Heart right ventricle (tissue), 16 donors: ENCODE results near the gene SRPK3. TPM values are rescaled to one million over a fixed set of nuclear protein-coding genes. Genes with fewer than 3 reads are reported as not detected.

Experiments
- ATAC-seq, 8 donors: fragments of 200-7000 bp; cut with Tn5 transposase; one replicate each; pipeline ENCODE4 v1.9.1; 2020; ENCODE audit warnings: mild to moderate bottlenecking in 8 of 8, moderate library complexity in 8 of 8, moderate number of reproducible peaks in 1 of 8
- DNase-seq, 2 donors: peaks; one replicate each; pipeline ENCODE4 v3.0.0-alpha.2; 2020
- H3K27ac ChIP-seq, 10 donors: fragments of 200-600 bp; sonication (generic) in 2 of 10; one replicate each; pipeline versions ENCODE4 v1.5.0 to v1.8.0; 2020 to 2022; ENCODE audit warnings: mild to moderate bottlenecking in 3 of 10
- H3K27me3 ChIP-seq, 7 donors: fragments of 200-600 bp; one replicate each; pipeline ENCODE4 v1.8.0; 2021 to 2022; ENCODE audit warnings: mild to moderate bottlenecking in 2 of 7
- H3K36me3 ChIP-seq, 9 donors: fragments of 200-600 bp; sonication (generic) in 1 of 9; one replicate each; pipeline versions ENCODE4 v1.5.0 to v1.8.0; 2020 to 2022; ENCODE audit warnings: mild to moderate bottlenecking in 2 of 9
- H3K4me1 ChIP-seq, 9 donors: fragments of 200-600 bp; sonication (generic) in 1 of 9; one replicate each; pipeline versions ENCODE4 v1.5.0 to v1.8.0; 2020 to 2022; ENCODE audit warnings: mild to moderate bottlenecking in 4 of 9
- H3K4me3 ChIP-seq, 10 donors: fragments of 200-600 bp; sonication (generic) in 2 of 10; one replicate each; pipeline versions ENCODE4 v1.5.0 to v1.8.0; 2020 to 2022; ENCODE audit warnings: mild to moderate bottlenecking in 7 of 10, moderate library complexity in 2 of 10
- H3K9me3 ChIP-seq, 11 donors: fragments of 200-600 bp in 10 of 11; sonication (generic) in 2 of 11; one replicate each; pipeline versions ENCODE4 v1.5.0 to v1.8.0; 2013 to 2022; ENCODE audit warnings: mild to moderate bottlenecking in 2 of 11, control low read depth in 1 of 11, moderate library complexity in 1 of 11
- CTCF ChIP-seq, 9 donors: fragments of 200-600 bp; sonication (generic) in 2 of 9; IDR thresholded peaks; one replicate each; pipeline versions ENCODE4 v1.5.0 to v1.8.0; 2021 to 2022; ENCODE audit warnings: antibody characterized with exemption in 9 of 9, mild to moderate bottlenecking in 5 of 9, moderate library complexity in 1 of 9
- WGBS, 2 donors: extraction: QIAGEN DNeasy Blood & Tissue Kit; methylation state at CpG; one replicate each; pipeline ENCODE4 v1.1.7; 2013; ENCODE audit warnings: inconsistent platforms in 1 of 2; 5-methylcytosine and 5-hydroxymethylcytosine counted together
- intact Hi-C, 10 donors: fragments of 100-400 bp; cut with DNase I; formaldehyde crosslinking; loops; one replicate each; pipeline versions ENCODE4 v1.11.1 to v1.14.2; 2022
- polyA plus RNA-seq, 2 donors: library from polyadenylated mRNA; stranded (reverse); fragments of 200-250 nt; gene quantifications; one replicate each; pipeline ENCODE4 v1.2.3, GENCODE V29; 2013
- total RNA-seq, 10 donors: library from RNA; stranded (reverse); fragmentation: NEBNext Ultra II Directional in 3 of 10; extraction: Animal tissue kit (Norgen Biotek cat#: 25700) in 3 of 10; gene quantifications; one replicate each; pipeline versions ENCODE4 v1.2.1 to v1.2.4, GENCODE V29; 2021 to 2023
- donor health status: Arrhythmogenic right ventricular cardiomyopathy.
- donor health status: ischemic (EF 13 %, LVEDD 7.1; RV severe dilation, severe dysfunction).
- donor health status: healthy with polysubstance abuse.
- donor health status: DM: no; HTN: yes; CAD: no.
- donor health status: DM: no; HTN: no; CAD: no.
- donor health status: ischemic (EF 25% LVEDD 6.9; RV normal size, moderate dysfunction).
- donor health status: ischemic (EF 25% LVEDD 5.7; RV mildly dilated, moderate dysfunction).
- donor health status: healthy.
- donor health status: DM: yes; HTN: yes; CAD: no.
- donor health status: Ischemic cardiomyopathy.
- donor health status: ischemic (EF 35%, LVEDD 5.7; RV mildly dilated, moderate dysfunction).
- donor health status: nonischemic (EF 11% LVEDD 7.7; RV severe dilation, severe dysfunction).
- donor health status: DM: yes; HTN: yes; CAD: no.
- donor health status: PGD.
- donor health status: ischemic (EF 29% LVEDD 5.4; RV normal size, mild dysfunction).
- donor health status: nonischemic (EF 23%, LVEDD 6.1; RV moderate dilation, normal function).

Gene SRPK3
- total and polyA plus RNA-seq, 12 donors, result 9.9 to 52.7 (median 44.8) TPM

- peaks cover 0 to 6% (median 3%) of the 10 kb centered on the region in 9 donors for H3K4me1 ChIP-seq
- ATAC-seq, result no peak
- no peak overlapping the region for H3K27ac ChIP-seq
- no peak for DNase-seq
- no peak overlapping the region for H3K4me3 ChIP-seq
- no peak for TF ChIP-seq CTCF (IDR thresholded peaks at IDR 0.05)
- 93 to 94% methylated on average over 41 of the region's 42 CpGs for WGBS, 2 donors
- H3K9me3 ChIP-seq, result no peaks in the 10 kb centered on the region
- intact Hi-C loops, result no loop called here
- H3K27me3 ChIP-seq, result peaks cover 0 to 1% (median 0%) of the 10 kb centered on the region in 7 donors
- H3K36me3 ChIP-seq, result no peaks in the 10 kb centered on the region
Observed at GRCh38 chrX:153775293-153776119, 5.3 kb upstream of the SRPK3 start.

GRCh38 chrX:153776120-153776599 lies 4.7 kb upstream of the SRPK3 start:
- H3K27ac ChIP-seq, result no peak overlapping the region
- DNase-seq (no peak), ATAC-seq (no peak)
- H3K4me1 ChIP-seq, result peaks cover 0 to 13% (median 6%) of the 10 kb centered on the region in 9 donors
- 78 to 90% methylated on average over 8 to 18 of the region's 20 CpGs for WGBS, 2 donors
- H3K27me3 ChIP-seq, result peaks cover 0 to 8% (median 0%) of the 10 kb centered on the region in 7 donors
- intact Hi-C loops, result no loop called here
- H3K36me3 ChIP-seq, result no peaks in the 10 kb centered on the region
- no peak for TF ChIP-seq CTCF (IDR thresholded peaks at IDR 0.05)
- no peak overlapping the region for H3K4me3 ChIP-seq
- H3K9me3 ChIP-seq, result no peaks in the 10 kb centered on the region

GRCh38 chrX:153776611-153777045 lies 4.2 kb upstream of the SRPK3 start:
- intact Hi-C loops, result no loop called here
- Histone ChIP-seq H3K36me3 (no peaks in the 10 kb centered on the region), H3K4me3 (no peak overlapping the region), H3K27ac (no peak overlapping the region), H3K27me3 (peaks cover 0 to 13% (median 0%) of the 10 kb centered on the region in 7 donors), H3K4me1 (peaks cover 0 to 17% (median 6%) of the 10 kb centered on the region in 9 donors), H3K9me3 (no peaks in the 10 kb centered on the region)
- no peak for TF ChIP-seq CTCF (IDR thresholded peaks at IDR 0.05)
- 78 to 94% methylated on average over 2 to 9 of the region's 22 CpGs for WGBS, 2 donors
- DNase-seq (no peak), ATAC-seq (no peak)

GRCh38 chrX:153777261-153778090 lies 3.4 kb upstream of the SRPK3 start:
- Histone ChIP-seq H3K9me3 (no peaks in the 10 kb centered on the region), H3K27ac (no peak overlapping the region), H3K27me3 (peaks cover 0 to 19% (median 0%) of the 10 kb centered on the region in 7 donors), H3K4me3 (no peak overlapping the region), H3K4me1 (peaks cover 0 to 26% (median 6%) of the 10 kb centered on the region in 9 donors), H3K36me3 (no peaks in the 10 kb centered on the region)
- DNase-seq (peak in 1 of 2 donors; percentile 2), ATAC-seq (no peak)
- WGBS, 2 donors, result 88% methylated on average over 25 to 34 of the region's 34 CpGs
- intact Hi-C loops, result no loop called here
- no peak for TF ChIP-seq CTCF (IDR thresholded peaks at IDR 0.05)
